Measurements from ENCODE around the gene EPB41L4A. TPM values are rescaled to one million over a fixed set of nuclear protein-coding genes. Genes with fewer than 3 reads are reported as not detected.

The EPB41L4A gene
- total RNA-seq, 4 donors from 2014 or later = 8.3 to 33.8 (median 21.6) TPM

DNA sequence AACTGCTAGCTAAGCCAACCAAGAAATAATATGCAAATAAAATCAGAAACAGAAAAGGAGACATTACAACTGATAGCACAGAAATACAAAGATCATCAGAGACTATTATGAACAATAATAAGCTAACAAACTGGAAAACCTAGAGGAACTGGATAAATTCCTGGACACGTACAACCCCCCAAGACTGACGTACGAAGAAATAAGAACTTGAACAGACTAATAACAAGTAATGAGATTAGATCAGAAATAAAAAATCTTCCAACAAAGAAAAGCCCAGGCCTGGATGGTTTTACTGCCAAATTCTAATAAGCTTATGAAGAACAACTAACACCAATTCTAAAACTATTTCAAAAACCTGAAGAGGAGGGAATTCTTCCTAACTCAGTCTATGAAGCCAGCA is 67.9 kb downstream of the EPB41L4A start:
- DNase-seq (ENCODE audit: extremely low spot score) = no peak
- peaks cover 0 to 10% (median 0%) of the 10 kb centered on the region in 4 donors for H3K4me1 ChIP-seq
- no peaks in the 10 kb centered on the region for H3K27me3 ChIP-seq
- no peak overlapping the region for H3K27ac ChIP-seq (replicated peaks in 1 of 4)
- H3K9me3 ChIP-seq = no peaks in the 10 kb centered on the region
- 82% methylated on average over 3 of the region's 3 CpGs for WGBS
- TF ChIP-seq EP300 (IDR thresholded peaks at IDR 0.05) (no peak), POLR2AphosphoS5 (IDR thresholded peaks at IDR 0.05) (no peak), POLR2A (IDR thresholded peaks at IDR 0.05; ENCODE audit: low read depth) (no peak)
- TF ChIP-seq, protein P1, sequence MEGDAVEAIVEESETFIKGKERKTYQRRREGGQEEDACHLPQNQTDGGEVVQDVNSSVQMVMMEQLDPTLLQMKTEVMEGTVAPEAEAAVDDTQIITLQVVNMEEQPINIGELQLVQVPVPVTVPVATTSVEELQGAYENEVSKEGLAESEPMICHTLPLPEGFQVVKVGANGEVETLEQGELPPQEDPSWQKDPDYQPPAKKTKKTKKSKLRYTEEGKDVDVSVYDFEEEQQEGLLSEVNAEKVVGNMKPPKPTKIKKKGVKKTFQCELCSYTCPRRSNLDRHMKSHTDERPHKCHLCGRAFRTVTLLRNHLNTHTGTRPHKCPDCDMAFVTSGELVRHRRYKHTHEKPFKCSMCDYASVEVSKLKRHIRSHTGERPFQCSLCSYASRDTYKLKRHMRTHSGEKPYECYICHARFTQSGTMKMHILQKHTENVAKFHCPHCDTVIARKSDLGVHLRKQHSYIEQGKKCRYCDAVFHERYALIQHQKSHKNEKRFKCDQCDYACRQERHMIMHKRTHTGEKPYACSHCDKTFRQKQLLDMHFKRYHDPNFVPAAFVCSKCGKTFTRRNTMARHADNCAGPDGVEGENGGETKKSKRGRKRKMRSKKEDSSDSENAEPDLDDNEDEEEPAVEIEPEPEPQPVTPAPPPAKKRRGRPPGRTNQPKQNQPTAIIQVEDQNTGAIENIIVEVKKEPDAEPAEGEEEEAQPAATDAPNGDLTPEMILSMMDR (IDR thresholded peaks at IDR 0.05) = no peak
- intact Hi-C loops (cut with DNase I) = no loop called here
- H3K4me3 ChIP-seq = no peak overlapping the region
- H3K36me3 ChIP-seq = no peaks in the 10 kb centered on the region

GRCh38 chr5:112350626-112351025 is 68.5 kb downstream of the EPB41L4A start:
- no peak for DNase-seq (ENCODE audit: extremely low spot score)
- no peaks in the 10 kb centered on the region for H3K27me3 ChIP-seq
- no peaks in the 10 kb centered on the region for H3K36me3 ChIP-seq
- H3K9me3 ChIP-seq = no peaks in the 10 kb centered on the region
- intact Hi-C loops (cut with DNase I) = no loop called here
- TF ChIP-seq, protein P1 (IDR thresholded peaks at IDR 0.05) = no peak
- TF ChIP-seq EP300 (IDR thresholded peaks at IDR 0.05) = no peak
- TF ChIP-seq POLR2A (IDR thresholded peaks at IDR 0.05; ENCODE audit: low read depth) = no peak
- TF ChIP-seq POLR2AphosphoS5 (IDR thresholded peaks at IDR 0.05) = no peak
- no peak overlapping the region for H3K27ac ChIP-seq (replicated peaks in 1 of 4)
- peaks cover 0 to 8% (median 0%) of the 10 kb centered on the region in 4 donors for H3K4me1 ChIP-seq
- 92% methylated on average over 2 of the region's 2 CpGs for WGBS
- H3K4me3 ChIP-seq = no peak overlapping the region

DNA sequence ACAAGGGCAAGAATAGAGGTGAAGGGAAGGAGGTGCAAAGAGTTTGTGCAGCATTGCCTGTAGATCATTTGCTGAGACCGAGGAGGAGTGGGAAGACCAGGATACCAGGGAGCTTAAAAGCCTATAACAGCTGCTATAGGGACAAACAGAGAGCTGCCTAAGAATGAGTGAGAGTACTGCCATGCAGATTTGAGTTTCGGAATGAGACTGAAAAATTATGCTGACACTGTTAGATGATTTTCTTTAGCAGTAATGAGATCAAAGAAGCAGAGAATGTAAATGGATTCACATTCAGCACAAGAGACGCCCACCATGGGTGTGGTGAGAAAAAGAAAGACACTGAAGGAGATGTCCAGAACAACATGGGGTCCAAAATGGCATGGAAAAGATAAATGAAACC is 69.7 kb downstream of the EPB41L4A start:
- intact Hi-C loops (cut with DNase I) = no loop called here
- TF ChIP-seq, protein P1 (IDR thresholded peaks at IDR 0.05) = no peak
- H3K27ac ChIP-seq (replicated peaks in 1 of 4) = no peak overlapping the region
- peaks cover 0 to 7% (median 0%) of the 10 kb centered on the region in 4 donors for H3K4me1 ChIP-seq
- no peaks in the 10 kb centered on the region for H3K9me3 ChIP-seq
- H3K4me3 ChIP-seq = no peak overlapping the region
- no peaks in the 10 kb centered on the region for H3K27me3 ChIP-seq
- H3K36me3 ChIP-seq = no peaks in the 10 kb centered on the region
- no peak for DNase-seq (ENCODE audit: extremely low spot score)
- WGBS = 90% methylated on average over 3 of the region's 3 CpGs

GRCh38 chr5:112348915-112349314 is 70.2 kb downstream of the EPB41L4A start:
- no peaks in the 10 kb centered on the region for H3K36me3 ChIP-seq
- no peak for DNase-seq (ENCODE audit: extremely low spot score)
- peaks cover 0 to 7% (median 0%) of the 10 kb centered on the region in 4 donors for H3K4me1 ChIP-seq
- H3K27ac ChIP-seq (replicated peaks in 1 of 4) = no peak overlapping the region
- TF ChIP-seq POLR2A (IDR thresholded peaks at IDR 0.05; ENCODE audit: low read depth) (no peak), POLR2AphosphoS5 (IDR thresholded peaks at IDR 0.05) (no peak), EP300 (IDR thresholded peaks at IDR 0.05) (no peak)
- TF ChIP-seq, protein P1 (IDR thresholded peaks at IDR 0.05) = no peak
- no peaks in the 10 kb centered on the region for H3K9me3 ChIP-seq
- H3K4me3 ChIP-seq = no peak overlapping the region
- H3K27me3 ChIP-seq = no peaks in the 10 kb centered on the region
- intact Hi-C loops (cut with DNase I) = no loop called here
- 93% methylated on average over 2 of the region's 2 CpGs for WGBS

DNA sequence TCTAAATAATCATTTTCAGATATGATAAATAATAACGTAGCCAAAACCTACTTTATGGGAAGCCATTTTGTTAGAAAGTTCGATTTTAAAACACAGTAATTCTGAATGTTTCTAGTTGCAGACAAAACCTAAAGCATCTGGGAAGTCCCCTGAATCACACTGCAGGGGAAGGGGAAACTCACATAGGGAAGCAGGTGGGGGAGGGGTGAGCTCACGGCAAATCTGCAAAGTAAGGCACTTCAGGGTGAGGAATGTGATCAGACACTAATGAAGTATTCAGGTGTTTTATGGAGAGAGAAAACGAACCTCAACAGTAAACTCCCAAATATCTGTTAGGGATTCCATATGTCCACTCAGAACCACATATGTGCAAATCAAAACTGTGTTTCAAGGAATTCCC is 70.7 kb downstream of the EPB41L4A start:
- no peak for TF ChIP-seq POLR2A (IDR thresholded peaks at IDR 0.05; ENCODE audit: low read depth)
- no peak for TF ChIP-seq POLR2AphosphoS5 (IDR thresholded peaks at IDR 0.05)
- TF ChIP-seq, protein P1 (IDR thresholded peaks at IDR 0.05) = no peak
- TF ChIP-seq EP300 (IDR thresholded peaks at IDR 0.05) = no peak
- Histone ChIP-seq H3K27ac (replicated peaks in 1 of 4) (no peak overlapping the region), H3K4me3 (no peak overlapping the region), H3K36me3 (no peaks in the 10 kb centered on the region), H3K9me3 (no peaks in the 10 kb centered on the region), H3K4me1 (peaks cover 0 to 7% (median 0%) of the 10 kb centered on the region in 4 donors), H3K27me3 (no peaks in the 10 kb centered on the region)
- DNase-seq (ENCODE audit: extremely low spot score) = no peak
- intact Hi-C loops (cut with DNase I) = no loop called here
- whole genome bisulfite sequencing = 66% methylated on average over 4 of the region's 4 CpGs
